ENCODE measurements around the gene PFKFB1.

The PFKFB1 gene

DNA sequence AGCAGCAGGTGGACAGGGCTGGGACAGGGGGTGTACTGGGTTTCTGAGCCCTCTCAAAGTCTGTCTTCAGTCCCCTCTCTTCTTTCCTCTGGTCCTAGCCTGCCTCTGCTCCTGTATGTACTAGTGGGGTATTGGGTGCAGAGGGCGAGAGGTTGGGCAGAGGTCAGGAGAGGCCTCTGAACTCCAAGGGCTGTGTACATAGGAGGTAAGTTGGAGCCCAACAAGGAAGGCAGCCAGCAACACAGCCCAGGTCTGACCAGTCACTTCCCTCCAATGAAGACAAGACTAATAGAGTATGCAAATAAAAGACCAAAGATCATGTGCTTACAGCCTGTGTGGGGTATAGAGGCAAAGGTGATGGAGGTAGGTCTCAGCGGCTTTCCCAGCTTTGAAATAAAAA, at the start of gene PFKFB1:
TSS of gene PFKFB1 (minus strand) at position 90 of the 400 bp plus-strand sequence. CDS start 181 bp downstream, outside the sequence.
- TF ChIP-seq, protein P1, sequence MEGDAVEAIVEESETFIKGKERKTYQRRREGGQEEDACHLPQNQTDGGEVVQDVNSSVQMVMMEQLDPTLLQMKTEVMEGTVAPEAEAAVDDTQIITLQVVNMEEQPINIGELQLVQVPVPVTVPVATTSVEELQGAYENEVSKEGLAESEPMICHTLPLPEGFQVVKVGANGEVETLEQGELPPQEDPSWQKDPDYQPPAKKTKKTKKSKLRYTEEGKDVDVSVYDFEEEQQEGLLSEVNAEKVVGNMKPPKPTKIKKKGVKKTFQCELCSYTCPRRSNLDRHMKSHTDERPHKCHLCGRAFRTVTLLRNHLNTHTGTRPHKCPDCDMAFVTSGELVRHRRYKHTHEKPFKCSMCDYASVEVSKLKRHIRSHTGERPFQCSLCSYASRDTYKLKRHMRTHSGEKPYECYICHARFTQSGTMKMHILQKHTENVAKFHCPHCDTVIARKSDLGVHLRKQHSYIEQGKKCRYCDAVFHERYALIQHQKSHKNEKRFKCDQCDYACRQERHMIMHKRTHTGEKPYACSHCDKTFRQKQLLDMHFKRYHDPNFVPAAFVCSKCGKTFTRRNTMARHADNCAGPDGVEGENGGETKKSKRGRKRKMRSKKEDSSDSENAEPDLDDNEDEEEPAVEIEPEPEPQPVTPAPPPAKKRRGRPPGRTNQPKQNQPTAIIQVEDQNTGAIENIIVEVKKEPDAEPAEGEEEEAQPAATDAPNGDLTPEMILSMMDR (IDR thresholded peaks at IDR 0.05; ENCODE audit: low read depth, low read length, missing control alignments), result no peak
- no peak within 1 kb of the TSS for H3K4me3 ChIP-seq (replicated peaks; ENCODE audit: low read depth, low read length)
- DNase-seq (ENCODE audit: extremely low read depth, low read depth), result no peak

DNA sequence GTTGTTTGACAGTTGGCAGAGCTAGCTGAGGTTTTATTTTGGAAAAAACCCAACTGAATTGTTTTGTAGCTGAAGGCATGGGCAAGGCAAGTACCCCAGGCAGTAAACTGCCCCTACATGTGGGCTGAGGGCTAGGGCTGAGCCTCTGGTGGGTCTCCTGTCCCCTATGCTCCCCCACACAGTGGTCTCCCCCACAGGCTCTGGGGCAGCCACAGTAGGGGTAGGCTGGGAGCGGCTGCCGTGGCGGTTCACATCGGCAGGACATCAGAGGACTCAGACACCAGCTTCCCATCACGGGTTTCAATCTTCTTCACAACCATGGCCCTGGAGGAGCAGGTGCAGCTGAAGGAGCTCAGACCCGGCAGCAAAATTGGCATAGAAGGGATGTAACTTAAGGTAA, 47.5 kb upstream of the PFKFB1 start:
- TF ChIP-seq, protein P1 (IDR thresholded peaks at IDR 0.05; ENCODE audit: low read depth, low read length, missing control alignments), result no peak
- DNase-seq (ENCODE audit: extremely low read depth, low read depth), result no peak
- no peak overlapping the region for H3K4me3 ChIP-seq (replicated peaks; ENCODE audit: low read depth, low read length)

DNA sequence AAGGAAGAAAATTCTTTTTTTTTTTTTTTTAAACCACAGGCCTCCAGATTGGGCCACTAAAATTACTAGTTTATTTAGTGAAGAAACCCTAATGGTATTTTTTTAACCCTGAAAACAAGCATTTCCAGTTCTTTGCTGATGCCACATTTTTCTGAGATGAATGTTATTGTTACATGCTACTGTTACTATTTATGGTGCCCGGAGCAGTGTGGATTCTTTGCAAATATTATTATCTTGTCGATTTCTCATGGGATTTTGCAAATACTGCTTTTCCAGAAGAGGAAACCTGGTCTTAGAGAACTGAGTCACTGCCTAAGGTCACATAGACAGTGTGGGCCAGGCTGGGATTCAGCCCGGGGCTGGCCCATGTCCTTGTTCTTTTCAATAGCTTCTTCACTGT, 45.5 kb upstream of the PFKFB1 start:
- no peak for DNase-seq (ENCODE audit: extremely low read depth, low read depth)
- no peak overlapping the region for H3K4me3 ChIP-seq (replicated peaks; ENCODE audit: low read depth, low read length)
- TF ChIP-seq, protein P1 (IDR thresholded peaks at IDR 0.05; ENCODE audit: low read depth, low read length, missing control alignments), result no peak

DNA sequence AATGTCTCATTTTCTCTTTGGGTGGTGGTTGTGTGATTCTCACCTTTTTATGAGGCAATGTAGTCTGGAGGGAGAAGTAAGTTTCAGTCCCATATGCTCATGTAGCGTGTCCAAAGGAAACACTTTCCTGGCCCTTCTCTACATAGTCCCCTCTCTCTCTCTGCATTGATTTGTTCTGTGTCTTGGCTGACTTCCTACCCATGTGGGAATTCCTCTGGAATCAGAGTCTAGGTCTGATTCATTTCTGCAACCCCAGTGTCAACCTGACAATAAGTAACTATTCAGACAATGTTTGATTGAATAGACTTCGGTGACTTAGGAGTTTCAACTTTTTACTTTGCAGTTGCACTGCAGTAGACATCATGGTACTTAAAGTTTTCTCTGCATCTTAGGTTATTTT, 39.4 kb upstream of the PFKFB1 start:
- H3K4me3 ChIP-seq (replicated peaks; ENCODE audit: low read depth, low read length), result no peak overlapping the region
- no peak for DNase-seq (ENCODE audit: extremely low read depth, low read depth)
- TF ChIP-seq, protein P1 (IDR thresholded peaks at IDR 0.05; ENCODE audit: low read depth, low read length, missing control alignments), result no peak

DNA sequence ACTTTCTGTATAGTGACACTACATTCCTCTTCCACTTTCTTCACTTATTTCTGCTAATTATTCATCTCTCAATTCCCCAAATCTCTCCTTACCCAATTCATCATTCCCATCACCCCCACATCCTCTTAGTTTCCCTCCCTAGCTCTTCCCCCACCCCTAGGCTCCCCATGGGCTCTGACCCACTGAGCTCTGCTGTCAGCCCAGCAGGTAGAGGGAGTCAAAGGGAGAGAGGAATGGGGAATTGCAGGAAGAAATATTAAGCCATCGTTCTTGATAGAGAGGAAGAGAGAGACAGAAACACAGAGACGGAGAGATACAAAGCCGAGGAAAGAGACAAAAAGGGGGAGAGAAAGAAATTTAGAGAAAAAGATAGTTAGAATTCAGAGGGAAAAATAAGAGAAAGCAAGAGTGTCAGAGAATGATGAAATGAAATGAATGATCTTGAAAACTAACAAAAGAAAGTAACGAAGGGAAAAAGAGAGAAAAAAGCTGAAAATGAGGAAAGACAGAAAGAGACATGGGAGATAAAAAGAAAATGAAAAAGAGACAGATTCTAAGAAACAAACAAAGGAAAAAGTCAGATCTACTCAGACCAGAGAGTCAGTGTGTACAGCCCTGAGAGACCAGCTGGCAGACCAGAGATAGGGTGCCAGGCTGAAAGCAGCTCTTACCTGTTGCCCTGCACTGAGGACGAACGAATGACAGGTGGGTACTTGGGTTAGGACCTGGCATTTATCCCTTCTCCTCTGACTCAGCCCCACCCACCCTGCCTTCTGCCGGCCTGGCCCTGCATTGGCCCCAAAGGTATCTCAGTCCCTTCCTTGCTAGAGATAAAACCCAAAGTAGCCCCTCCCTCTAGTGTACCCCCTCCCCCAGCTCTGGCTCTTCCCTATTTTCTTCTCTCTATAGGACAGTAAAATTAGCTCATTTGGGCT, 36.5 kb upstream of the PFKFB1 start, which contains the start of gene ALAS2:
TSS of gene ALAS2 (minus strand) at position 707 of the 935 bp plus-strand sequence. CDS start 4,977 bp downstream, outside the sequence.
- TF ChIP-seq, protein P1 (IDR thresholded peaks at IDR 0.05; ENCODE audit: low read depth, low read length, missing control alignments), result no peak
- DNase-seq (ENCODE audit: extremely low read depth, low read depth), result no peak
- no peak within 1 kb of the TSS for H3K4me3 ChIP-seq (replicated peaks; ENCODE audit: low read depth, low read length)

DNA sequence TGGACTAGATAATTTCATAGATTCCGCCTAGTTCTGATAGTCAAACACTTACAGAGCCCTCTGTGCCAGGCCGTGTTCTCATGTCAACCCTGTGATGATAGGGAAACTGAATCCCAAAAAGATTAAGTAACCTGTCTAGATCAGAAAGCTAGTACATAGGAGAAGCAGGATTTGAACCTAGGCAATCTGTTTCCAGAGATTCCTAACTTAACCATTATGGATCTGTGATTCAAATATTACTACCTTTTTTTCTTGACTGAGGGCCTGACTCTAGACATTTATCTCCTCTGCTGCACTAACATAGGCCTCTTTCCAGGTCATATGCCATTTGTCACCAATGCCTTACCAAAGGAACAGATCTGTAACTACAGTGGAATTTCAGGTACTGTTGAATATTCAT, 35.3 kb upstream of the PFKFB1 start:
- no peak for DNase-seq (ENCODE audit: extremely low read depth, low read depth)
- TF ChIP-seq, protein P1 (IDR thresholded peaks at IDR 0.05; ENCODE audit: low read depth, low read length, missing control alignments), result no peak
- H3K4me3 ChIP-seq (replicated peaks; ENCODE audit: low read depth, low read length), result no peak overlapping the region
